Kidney (tissue), 14 donors: Measurements from ENCODE around the gene APOA1. TPM values are rescaled to one million over a fixed set of nuclear protein-coding genes. Genes with fewer than 3 reads are reported as not detected.

Source experiments
- DNase-seq, 5 donors: peaks; one replicate each; pipeline ENCODE4 v3.0.0-alpha.2; 2013 to 2020
- FAIRE-seq: peaks from 2 replicates; lab custom pipeline; 2012; peaks lifted over from hg19 to GRCh38; lab: Jason Lieb, UNC
- H3K27ac ChIP-seq, 2 donors: one replicate each; pipeline ENCODE4 v1.7.0; 2013; ENCODE audit warnings: low read depth in 2 of 2, low read length in 2 of 2, inconsistent platforms in 1 of 2
- H3K27me3 ChIP-seq: one replicate; pipeline ENCODE4 v1.7.1; 2013; ENCODE audit warnings: low read length, inconsistent platforms; ENCODE audit not compliant: control insufficient read depth, insufficient read depth
- H3K36me3 ChIP-seq, 3 donors: one replicate each; pipeline versions ENCODE4 v1.7.0 to v1.7.1; 2013; ENCODE audit warnings: low read length in 3 of 3, control low read depth in 1 of 3, inconsistent platforms in 1 of 3; ENCODE audit not compliant: insufficient read depth in 3 of 3, control insufficient read depth in 2 of 3
- H3K4me1 ChIP-seq, 3 donors: one replicate each; pipeline versions ENCODE4 v1.7.0 to v1.7.1; 2013; ENCODE audit warnings: low read length in 3 of 3, inconsistent platforms in 1 of 3, low read depth in 1 of 3; ENCODE audit not compliant: control insufficient read depth in 2 of 3, insufficient read depth in 2 of 3
- H3K4me3 ChIP-seq, 3 donors: one replicate each; pipeline versions ENCODE4 v1.7.0 to v1.8.1; 2013; ENCODE audit warnings: low read length in 3 of 3, control low read depth in 1 of 3, inconsistent platforms in 1 of 3
- H3K9ac ChIP-seq, 3 donors: one replicate each; pipeline versions ENCODE4 v1.7.0 to v1.7.1; 2013; ENCODE audit warnings: low read length in 3 of 3, control low read depth in 1 of 3, inconsistent platforms in 1 of 3
- H3K9me3 ChIP-seq, 3 donors: one replicate each; pipeline versions ENCODE4 v1.7.0 to v1.7.1; 2013; ENCODE audit warnings: low read length in 3 of 3, control low read depth in 1 of 3, inconsistent platforms in 1 of 3; ENCODE audit not compliant: control insufficient read depth in 2 of 3, insufficient read depth in 1 of 3
- CTCF ChIP-seq: IDR thresholded peaks from 3 replicates; pipeline ENCODE4 v1.5.1; 2012; ENCODE audit warnings: mild to moderate bottlenecking, moderate library complexity, borderline replicate concordance; ENCODE audit not compliant: insufficient read depth; ENCODE audit errors: extremely low read depth
- intact Hi-C: fragments of 100-400 bp; cut with DNase I; formaldehyde crosslinking; loops from one replicate; pipeline ENCODE4 v1.11.1; 2022
- polyA plus RNA-seq: library from polyadenylated mRNA; stranded (reverse); fragments of 350-450 nt; fragmentation: Illumina TruSeq; extraction: RNeasy Lipid Tissue Mini Kit (QIAGEN cat#74804); gene quantifications from one replicate; pipeline ENCODE4 v1.2.3, GENCODE V29; 2014; ENCODE audit warnings: low read depth, low replicate concordance; ENCODE audit not compliant: insufficient read depth
- total RNA-seq: library from RNA; stranded (reverse); fragmentation: NEBNext Ultra II Directional; extraction: Animal tissue kit (Norgen Biotek cat#: 25700); gene quantifications from one replicate; pipeline ENCODE4 v1.2.1, GENCODE V29; 2021
- donor health status: control.
- donor health status: control.
- donor health status: control.
- donor health status: control.
- donor health status: control.
- donor health status: DM: yes; HTN: yes; CAD: no.
- donor health status: Normal renal cell carcinoma (clear cell type).

APOA1 gene
- total and polyA plus RNA-seq, 2 donors from 2014 or later: 2.0 TPM; not detected in 1

- no peaks in the 10 kb centered on the region for H3K27me3 ChIP-seq
- H3K36me3 ChIP-seq: peaks cover 0 to 67% (median 51%) of the 10 kb centered on the region in 3 donors
- no peaks in the 10 kb centered on the region for H3K4me1 ChIP-seq
- intact Hi-C loops: no loop called here
- FAIRE-seq (no peak), DNase-seq (no peak)
- no peak overlapping the region for H3K4me3 ChIP-seq
- no peak overlapping the region for H3K27ac ChIP-seq
- no peaks in the 10 kb centered on the region for H3K9me3 ChIP-seq
- no peak overlapping the region for H3K9ac ChIP-seq
- TF ChIP-seq CTCF: no peak
Observed at GRCh38 chr11:116866804-116867455, 29.5 kb upstream of the APOA1 start.

GRCh38 chr11:116865696-116866095, 28.3 kb upstream of the APOA1 start:
- no peak overlapping the region for H3K27ac ChIP-seq
- TF ChIP-seq CTCF: no peak
- no peak overlapping the region for H3K9ac ChIP-seq
- H3K27me3 ChIP-seq: no peaks in the 10 kb centered on the region
- intact Hi-C loops: no loop called here
- DNase-seq: no peak
- H3K9me3 ChIP-seq: no peaks in the 10 kb centered on the region
- no peak for FAIRE-seq
- H3K36me3 ChIP-seq: peaks cover 3 to 68% (median 60%) of the 10 kb centered on the region in 3 donors
- no peak overlapping the region for H3K4me3 ChIP-seq
- H3K4me1 ChIP-seq: no peaks in the 10 kb centered on the region

GRCh38 chr11:116864531-116864930, 27.1 kb upstream of the APOA1 start:
- DNase-seq: no peak
- no peak for FAIRE-seq
- peaks cover 4 to 62% (median 57%) of the 10 kb centered on the region in 3 donors for H3K36me3 ChIP-seq
- H3K4me3 ChIP-seq: no peak overlapping the region
- no peak overlapping the region for H3K27ac ChIP-seq
- no peak for TF ChIP-seq CTCF
- no peaks in the 10 kb centered on the region for H3K27me3 ChIP-seq
- H3K9me3 ChIP-seq: no peaks in the 10 kb centered on the region
- intact Hi-C loops: no loop called here
- no peak overlapping the region for H3K9ac ChIP-seq
- no peaks in the 10 kb centered on the region for H3K4me1 ChIP-seq
